Stimulated activated memory B cell treated with anti-CD40 and anti-IgM and Interleukin-4, amounts not matched to agents 10 μg/mL and 1 μg/mL and 100 μg/mL, for 72 hours (primary cell): ENCODE data around the gene SLC51A.
A peak's percentile ranks its signal among the peaks of the same experiment; 100 is the strongest.
"Not testable (repeated sequence)": the region's sequence is repeated elsewhere in the genome, so short reads cannot be mapped to it uniquely, and the experiment has no call there.

Experiments
- ATAC-seq: fragments of 150-1000 bp; cut with Tn5 transposase; 2 replicates; pipeline ENCODE4 v1.10.0; 2021
- H3K27ac Mint-ChIP-seq: one replicate; pipeline ENCODE4 v1.8.0; 2022; ENCODE audit warnings: mild to moderate bottlenecking, mixed read lengths
- H3K27me3 Mint-ChIP-seq: one replicate; pipeline ENCODE4 v1.8.0; 2022; ENCODE audit warnings: mixed read lengths
- H3K36me3 Mint-ChIP-seq: one replicate; pipeline ENCODE4 v1.8.0; 2022; ENCODE audit warnings: mixed read lengths
- H3K4me1 Mint-ChIP-seq: one replicate; pipeline ENCODE4 v1.8.0; 2022; ENCODE audit warnings: mixed read lengths
- H3K4me3 Mint-ChIP-seq: one replicate; pipeline ENCODE4 v1.8.0; 2022; ENCODE audit warnings: mild to moderate bottlenecking, moderate library complexity, mixed read lengths
- H3K9me3 Mint-ChIP-seq: one replicate; pipeline ENCODE4 v1.8.0; 2022; ENCODE audit warnings: mixed read lengths

The SLC51A gene

GRCh38 chr3:196238612-196239560, 22.6 kb downstream of the SLC51A start:
- peaks cover 10% of the 10 kb centered on the region for H3K4me1 Mint-ChIP-seq
- no peaks in the 10 kb centered on the region for H3K27me3 Mint-ChIP-seq
- no peak overlapping the region for H3K27ac Mint-ChIP-seq
- no peak overlapping the region for H3K4me3 Mint-ChIP-seq
- ATAC-seq = no peak
- H3K9me3 Mint-ChIP-seq = no peaks in the 10 kb centered on the region
- H3K36me3 Mint-ChIP-seq = peaks cover 54% of the 10 kb centered on the region

GRCh38 chr3:196240424-196240823, 24.1 kb downstream of the SLC51A start:
- H3K36me3 Mint-ChIP-seq = peaks cover 54% of the 10 kb centered on the region
- no peak for ATAC-seq
- H3K4me3 Mint-ChIP-seq = no peak overlapping the region
- H3K9me3 Mint-ChIP-seq = no peaks in the 10 kb centered on the region
- no peak overlapping the region for H3K27ac Mint-ChIP-seq
- peaks cover 10% of the 10 kb centered on the region for H3K4me1 Mint-ChIP-seq
- H3K27me3 Mint-ChIP-seq = no peaks in the 10 kb centered on the region

DNA sequence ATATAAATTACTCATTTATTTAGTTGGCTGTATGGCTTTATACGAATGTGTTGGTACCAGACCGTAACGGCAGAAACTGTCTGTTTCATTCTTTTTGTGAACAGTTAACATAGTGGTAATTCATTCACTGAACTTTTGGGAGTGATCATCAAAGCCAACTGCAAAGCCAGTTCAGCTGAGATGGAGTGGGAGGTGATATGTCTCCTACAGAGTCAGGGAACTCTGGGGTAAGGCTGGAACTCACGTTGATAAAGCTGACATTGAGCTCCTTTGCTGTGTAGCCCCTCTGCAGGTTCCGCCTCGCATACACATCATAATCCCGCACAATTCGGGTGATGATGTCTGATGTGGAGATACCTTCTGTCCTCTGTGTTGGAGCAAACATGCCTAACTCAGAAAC, 25.4 kb downstream of the SLC51A start:
- Mint-ChIP-seq H3K27ac (no peak overlapping the region), H3K9me3 (no peaks in the 10 kb centered on the region), H3K27me3 (no peaks in the 10 kb centered on the region), H3K4me1 (peaks cover 9% of the 10 kb centered on the region), H3K4me3 (no peak overlapping the region), H3K36me3 (peaks cover 51% of the 10 kb centered on the region)
- no peak for ATAC-seq

GRCh38 chr3:196244166-196244565, 27.8 kb downstream of the SLC51A start:
- H3K4me1 Mint-ChIP-seq, H3K9me3 Mint-ChIP-seq, ATAC-seq, H3K27me3 Mint-ChIP-seq, H3K4me3 Mint-ChIP-seq, H3K27ac Mint-ChIP-seq: not testable (repeated sequence)
- peaks cover 41% of the 10 kb centered on the region for H3K36me3 Mint-ChIP-seq

GRCh38 chr3:196246612-196247308, 30.4 kb downstream of the SLC51A start:
- peaks cover 28% of the 10 kb centered on the region for H3K36me3 Mint-ChIP-seq
- H3K4me1 Mint-ChIP-seq = peaks cover 3% of the 10 kb centered on the region
- H3K27ac Mint-ChIP-seq = no peak overlapping the region
- no peak overlapping the region for H3K4me3 Mint-ChIP-seq
- H3K27me3 Mint-ChIP-seq = no peaks in the 10 kb centered on the region
- no peak for ATAC-seq
- no peaks in the 10 kb centered on the region for H3K9me3 Mint-ChIP-seq

DNA sequence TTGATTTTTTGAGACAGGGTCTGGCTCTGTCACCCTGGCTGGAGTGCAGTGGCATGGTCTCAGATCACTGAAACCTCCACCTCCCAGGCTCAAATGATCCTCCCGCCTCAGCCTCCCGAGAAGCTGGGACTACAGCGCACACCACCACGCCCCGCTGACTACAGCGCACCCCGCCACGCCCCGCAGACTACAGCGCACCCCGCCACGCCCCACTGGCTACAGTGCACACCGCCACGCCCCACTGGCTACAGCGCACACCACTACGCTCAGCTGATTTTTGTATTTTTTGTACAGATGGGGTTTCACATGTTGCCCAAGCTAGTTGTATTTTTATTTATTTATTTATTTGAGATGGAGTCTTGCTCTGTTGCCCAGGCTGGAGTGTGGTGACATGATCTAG, 35.6 kb downstream of the SLC51A start:
- Mint-ChIP-seq H3K9me3 (no peaks in the 10 kb centered on the region), H3K4me3 (no peak overlapping the region), H3K4me1 (peaks cover 11% of the 10 kb centered on the region), H3K36me3 (peaks cover 18% of the 10 kb centered on the region), H3K27me3 (no peaks in the 10 kb centered on the region), H3K27ac (no peak overlapping the region)
- ATAC-seq = peak; percentile 50

DNA sequence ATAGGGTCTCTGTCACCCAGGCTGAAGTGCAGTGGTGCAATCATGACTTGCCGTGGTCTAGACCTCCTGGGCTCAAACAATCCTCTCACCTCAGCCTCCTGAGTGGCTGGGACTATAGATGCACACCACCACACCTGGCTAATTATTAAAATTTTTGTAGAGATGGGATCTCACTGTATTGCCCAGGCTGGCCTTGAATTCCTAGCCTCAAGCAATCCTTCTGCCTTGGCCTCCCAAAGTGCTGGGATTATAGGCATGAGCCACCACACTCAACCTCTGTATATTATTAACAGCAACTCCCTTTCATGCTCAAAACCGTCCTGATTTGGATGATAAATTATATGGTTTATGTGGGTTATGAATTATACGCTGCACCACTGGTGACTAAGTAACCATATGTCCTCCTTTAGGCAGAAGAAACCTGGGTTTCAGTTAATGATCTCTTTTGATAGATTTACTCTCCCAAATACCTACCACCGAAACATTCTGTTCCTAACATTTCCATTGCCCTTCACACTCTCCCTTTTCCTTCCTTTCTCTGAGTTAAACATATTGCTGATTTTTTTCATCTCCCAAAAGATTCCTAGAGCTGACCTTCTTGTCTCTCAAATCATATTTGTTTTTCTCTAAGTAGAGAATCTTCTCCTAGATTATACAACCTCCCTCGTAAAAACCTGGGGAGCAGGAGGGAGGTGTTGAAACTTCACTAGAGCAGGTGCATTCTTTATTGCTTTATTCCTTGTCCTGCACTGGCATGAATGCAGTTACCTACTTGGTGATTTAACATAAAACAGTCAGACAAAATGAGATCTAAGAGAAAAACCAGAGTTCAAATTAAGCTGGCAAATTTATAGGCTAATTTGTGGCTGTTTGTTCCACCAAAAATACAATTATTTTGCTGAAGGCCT, 38.3 kb downstream of the SLC51A start:
- Mint-ChIP-seq H3K9me3 (no peaks in the 10 kb centered on the region), H3K36me3 (peaks cover 13% of the 10 kb centered on the region), H3K27ac (peak overlapping the region; percentile 5), H3K4me1 (peaks cover 11% of the 10 kb centered on the region), H3K27me3 (no peaks in the 10 kb centered on the region), H3K4me3 (no peak overlapping the region)
- ATAC-seq = no peak

- Mint-ChIP-seq H3K9me3 (no peaks in the 10 kb centered on the region), H3K27me3 (no peaks in the 10 kb centered on the region), H3K36me3 (peaks cover 19% of the 10 kb centered on the region), H3K4me1 (peaks cover 11% of the 10 kb centered on the region), H3K4me3 (no peak overlapping the region), H3K27ac (no peak overlapping the region)
- ATAC-seq = no peak
Observed at GRCh38 chr3:196255776-196256175, 39.4 kb downstream of the SLC51A start.

GRCh38 chr3:196260784-196261183, 44.5 kb downstream of the SLC51A start:
- no peaks in the 10 kb centered on the region for H3K4me1 Mint-ChIP-seq
- H3K27me3 Mint-ChIP-seq = no peaks in the 10 kb centered on the region
- peaks cover 3% of the 10 kb centered on the region for H3K9me3 Mint-ChIP-seq
- no peak for ATAC-seq
- H3K36me3 Mint-ChIP-seq = peaks cover 37% of the 10 kb centered on the region
- no peak overlapping the region for H3K4me3 Mint-ChIP-seq
- no peak overlapping the region for H3K27ac Mint-ChIP-seq

DNA sequence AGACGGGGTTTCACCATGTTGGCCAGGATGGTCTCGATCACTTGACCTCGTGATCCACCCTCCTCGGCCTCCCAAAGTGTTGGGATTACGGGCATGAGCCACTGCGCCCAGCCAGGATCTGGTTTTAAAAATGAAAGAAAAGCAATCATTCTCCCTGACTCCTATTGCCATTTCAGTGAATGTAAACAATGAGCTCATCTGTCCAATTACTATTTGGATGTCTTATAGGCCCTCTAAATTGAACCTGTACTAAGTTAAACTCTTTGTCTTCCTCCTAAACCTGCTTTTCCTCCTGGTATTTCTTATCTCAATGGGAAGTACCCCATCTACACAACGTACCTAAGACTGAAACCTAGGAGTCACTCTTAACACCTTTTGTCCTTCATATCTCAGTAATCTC, 47.5 kb downstream of the SLC51A start:
- H3K4me1 Mint-ChIP-seq = peaks cover 2% of the 10 kb centered on the region
- H3K27me3 Mint-ChIP-seq = no peaks in the 10 kb centered on the region
- peak overlapping the region; percentile 12 for H3K27ac Mint-ChIP-seq
- H3K9me3 Mint-ChIP-seq = peaks cover 3% of the 10 kb centered on the region
- H3K4me3 Mint-ChIP-seq = no peak overlapping the region
- no peak for ATAC-seq
- H3K36me3 Mint-ChIP-seq = peaks cover 36% of the 10 kb centered on the region

- Mint-ChIP-seq H3K27ac (peak overlapping the region; percentile 15), H3K27me3 (no peaks in the 10 kb centered on the region), H3K4me3 (no peak overlapping the region), H3K9me3 (no peaks in the 10 kb centered on the region), H3K4me1 (peaks cover 36% of the 10 kb centered on the region), H3K36me3 (peaks cover 44% of the 10 kb centered on the region)
- ATAC-seq = no peak
Observed at GRCh38 chr3:196268284-196269163, 52.2 kb downstream of the SLC51A start.

DNA sequence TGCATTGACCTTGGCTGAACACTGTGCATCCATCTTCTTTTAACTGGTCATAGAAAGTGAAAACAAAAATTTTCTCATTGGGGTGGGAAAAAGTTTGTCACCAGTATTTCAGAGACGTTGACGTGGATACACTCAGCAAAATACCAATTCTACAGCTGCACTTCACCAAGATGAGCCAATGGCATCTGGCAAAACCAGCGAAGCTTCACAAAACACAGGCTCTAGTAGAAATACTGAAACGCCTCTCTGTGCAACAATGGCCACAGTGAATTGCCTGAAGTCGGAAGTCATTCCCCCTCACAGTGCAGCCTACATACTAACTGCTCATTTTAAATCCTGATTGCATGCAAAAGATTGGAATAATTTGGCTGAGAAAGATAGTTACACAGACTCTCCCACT, 54.2 kb downstream of the SLC51A start:
- H3K4me1 Mint-ChIP-seq = peaks cover 52% of the 10 kb centered on the region
- H3K27me3 Mint-ChIP-seq = no peaks in the 10 kb centered on the region
- no peaks in the 10 kb centered on the region for H3K9me3 Mint-ChIP-seq
- ATAC-seq = no peak
- H3K27ac Mint-ChIP-seq = no peak overlapping the region
- no peak overlapping the region for H3K4me3 Mint-ChIP-seq
- H3K36me3 Mint-ChIP-seq = peaks cover 37% of the 10 kb centered on the region

DNA sequence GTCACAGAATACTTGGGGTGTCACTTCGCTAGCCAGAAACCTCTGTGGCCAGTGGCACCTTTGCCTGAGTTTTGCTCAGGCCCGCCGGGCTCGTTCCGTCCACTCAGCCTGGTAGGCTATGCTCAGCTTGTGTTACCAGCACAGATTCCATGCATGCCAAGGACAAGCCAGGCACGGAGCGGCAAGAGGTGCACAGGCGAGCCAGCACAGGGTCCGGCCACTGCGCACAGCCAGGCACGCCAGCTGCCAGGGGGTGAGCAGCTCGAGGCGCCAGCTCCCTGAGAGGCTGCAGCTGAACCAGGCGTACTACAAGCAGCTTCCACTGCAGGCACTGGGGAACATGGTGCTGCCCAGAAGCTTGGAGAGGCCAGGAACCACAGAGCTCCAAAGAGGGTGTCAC, 56.5 kb downstream of the SLC51A start:
- no peak overlapping the region for H3K4me3 Mint-ChIP-seq
- H3K36me3 Mint-ChIP-seq = peaks cover 33% of the 10 kb centered on the region
- peaks cover 53% of the 10 kb centered on the region for H3K4me1 Mint-ChIP-seq
- peak overlapping the region; percentile 59 for H3K27ac Mint-ChIP-seq
- H3K27me3 Mint-ChIP-seq = no peaks in the 10 kb centered on the region
- H3K9me3 Mint-ChIP-seq = no peaks in the 10 kb centered on the region
- no peak for ATAC-seq

GRCh38 chr3:196273655-196274054, 57.3 kb downstream of the SLC51A start:
- no peak for ATAC-seq
- Mint-ChIP-seq H3K9me3 (no peaks in the 10 kb centered on the region), H3K27me3 (no peaks in the 10 kb centered on the region), H3K4me3 (no peak overlapping the region), H3K27ac (peak overlapping the region; percentile 59), H3K4me1 (peaks cover 59% of the 10 kb centered on the region), H3K36me3 (peaks cover 38% of the 10 kb centered on the region)
